ENCODE results near the gene MAN2C1.

Gene MAN2C1

GRCh38 chr15:75371901-75372688, 3.7 kb upstream of the MAN2C1 start:
- Histone ChIP-seq H3K36me3 (ENCODE audit: insufficient read depth, low read length) (peaks cover 59% of the 10 kb centered on the region), H3K9ac (ENCODE audit: insufficient read length) (no peak overlapping the region), H3K9me3 (ENCODE audit: low read depth, low read length) (no peaks in the 10 kb centered on the region), H3K4me3 (no peak overlapping the region), H3K27ac (no peak overlapping the region)
- DNase-seq (ENCODE audit: low read depth, low spot score): no peak
- TF ChIP-seq EZH2 (IDR thresholded peaks at IDR 0.05) (no peak), POLR2AphosphoS5 (IDR thresholded peaks at IDR 0.05; ENCODE audit: borderline replicate concordance, low read depth, low read length) (no peak), FOXP2 (optimal IDR thresholded peaks at IDR 0.05; ENCODE audit: control extremely low read depth, extremely low read length, insufficient read depth) (no peak)

GRCh38 chr15:75371486-75371885, 3.1 kb upstream of the MAN2C1 start:
- no peak for DNase-seq (ENCODE audit: low read depth, low spot score)
- peaks cover 59% of the 10 kb centered on the region for H3K36me3 ChIP-seq (ENCODE audit: insufficient read depth, low read length)

GRCh38 chr15:75369897-75370581, 1.6 kb upstream of the MAN2C1 start:
- Histone ChIP-seq H3K36me3 (ENCODE audit: insufficient read depth, low read length) (peaks cover 54% of the 10 kb centered on the region), H3K4me3 (no peak overlapping the region), H3K27ac (0 out of 2 replicates have a peak overlapping the region, but pooled peaks have one; percentile 19), H3K9ac (ENCODE audit: insufficient read length) (no peak overlapping the region), H3K9me3 (ENCODE audit: low read depth, low read length) (no peaks in the 10 kb centered on the region)
- TF ChIP-seq FOXP2 (optimal IDR thresholded peaks at IDR 0.05; ENCODE audit: control extremely low read depth, extremely low read length, insufficient read depth) (no peak), POLR2AphosphoS5 (IDR thresholded peaks at IDR 0.05; ENCODE audit: borderline replicate concordance, low read depth, low read length) (no peak), EZH2 (IDR thresholded peaks at IDR 0.05) (no peak)
- no peak for DNase-seq (ENCODE audit: low read depth, low spot score)

More at GRCh38 chr15:75371486-75371885, 3.1 kb upstream of the MAN2C1 start:
- TF ChIP-seq POLR2AphosphoS5 (IDR thresholded peaks at IDR 0.05; ENCODE audit: borderline replicate concordance, low read depth, low read length): no peak
- Histone ChIP-seq H3K9ac (ENCODE audit: insufficient read length) (no peak overlapping the region), H3K27ac (no peak overlapping the region; the same call in 1 of the 2 replicates), H3K4me3 (no peak overlapping the region), H3K9me3 (ENCODE audit: low read depth, low read length) (no peaks in the 10 kb centered on the region)

- Histone ChIP-seq H3K9me3 (ENCODE audit: low read depth, low read length) (no peaks in the 10 kb centered on the region), H3K36me3 (ENCODE audit: insufficient read depth, low read length) (peaks cover 46% of the 10 kb centered on the region), H3K4me3 (peak overlapping the region; percentile 99), H3K9ac (ENCODE audit: insufficient read length) (peak overlapping the region; percentile 97), H3K27ac (peak overlapping the region; percentile 93)
- TF ChIP-seq EZH2 (IDR thresholded peaks at IDR 0.05) (no peak), POLR2AphosphoS5 (IDR thresholded peaks at IDR 0.05; ENCODE audit: borderline replicate concordance, low read depth, low read length) (0 out of 2 replicates have a peak, but pooled peaks have one; percentile 2)
- DNase-seq (ENCODE audit: low read depth, low spot score): no peak
Observed at GRCh38 chr15:75368689-75369239, 357 bp upstream of the MAN2C1 start.

- Histone ChIP-seq H3K9ac (ENCODE audit: insufficient read length) (no peak overlapping the region), H3K27ac (no peak overlapping the region), H3K4me3 (peak overlapping the region; percentile 99), H3K9me3 (ENCODE audit: low read depth, low read length) (no peaks in the 10 kb centered on the region), H3K36me3 (ENCODE audit: insufficient read depth, low read length) (peaks cover 38% of the 10 kb centered on the region)
- no peak for TF ChIP-seq FOXP2 (optimal IDR thresholded peaks at IDR 0.05; ENCODE audit: control extremely low read depth, extremely low read length, insufficient read depth)
- TF ChIP-seq POLR2AphosphoS5 (IDR thresholded peaks at IDR 0.05; ENCODE audit: borderline replicate concordance, low read depth, low read length): no peak
- TF ChIP-seq EZH2 (IDR thresholded peaks at IDR 0.05): no peak
- no peak for DNase-seq (ENCODE audit: low read depth, low spot score)
Observed at GRCh38 chr15:75367406-75367912, 948 bp downstream of the MAN2C1 start.

GRCh38 chr15:75367006-75367405, 1.4 kb downstream of the MAN2C1 start:
- Histone ChIP-seq H3K9me3 (ENCODE audit: low read depth, low read length) (no peaks in the 10 kb centered on the region), H3K4me3 (no peak overlapping the region), H3K27ac (no peak overlapping the region), H3K36me3 (ENCODE audit: insufficient read depth, low read length) (peaks cover 37% of the 10 kb centered on the region), H3K9ac (ENCODE audit: insufficient read length) (no peak overlapping the region)
- TF ChIP-seq POLR2AphosphoS5 (IDR thresholded peaks at IDR 0.05; ENCODE audit: borderline replicate concordance, low read depth, low read length): no peak
- no peak for TF ChIP-seq FOXP2 (optimal IDR thresholded peaks at IDR 0.05; ENCODE audit: control extremely low read depth, extremely low read length, insufficient read depth)
- no peak for TF ChIP-seq EZH2 (IDR thresholded peaks at IDR 0.05)
- no peak for DNase-seq (ENCODE audit: low read depth, low spot score)

GRCh38 chr15:75366163-75366562, 2.2 kb downstream of the MAN2C1 start:
- Histone ChIP-seq H3K36me3 (ENCODE audit: insufficient read depth, low read length) (peaks cover 29% of the 10 kb centered on the region), H3K9me3 (ENCODE audit: low read depth, low read length) (no peaks in the 10 kb centered on the region), H3K9ac (ENCODE audit: insufficient read length) (no peak overlapping the region), H3K27ac (no peak overlapping the region), H3K4me3 (no peak overlapping the region)
- TF ChIP-seq EZH2 (IDR thresholded peaks at IDR 0.05): no peak
- no peak for TF ChIP-seq FOXP2 (optimal IDR thresholded peaks at IDR 0.05; ENCODE audit: control extremely low read depth, extremely low read length, insufficient read depth)
- no peak for TF ChIP-seq POLR2AphosphoS5 (IDR thresholded peaks at IDR 0.05; ENCODE audit: borderline replicate concordance, low read depth, low read length)
- DNase-seq (ENCODE audit: low read depth, low spot score): no peak

GRCh38 chr15:75364881-75365280, 3.5 kb downstream of the MAN2C1 start:
- Histone ChIP-seq H3K27ac (no peak overlapping the region), H3K9ac (ENCODE audit: insufficient read length) (no peak overlapping the region), H3K36me3 (ENCODE audit: insufficient read depth, low read length) (peaks cover 22% of the 10 kb centered on the region; the same call in 1 of the 2 replicates), H3K9me3 (ENCODE audit: low read depth, low read length) (no peaks in the 10 kb centered on the region), H3K4me3 (no peak overlapping the region)
- TF ChIP-seq POLR2AphosphoS5 (IDR thresholded peaks at IDR 0.05; ENCODE audit: borderline replicate concordance, low read depth, low read length): no peak
- TF ChIP-seq FOXP2 (optimal IDR thresholded peaks at IDR 0.05; ENCODE audit: control extremely low read depth, extremely low read length, insufficient read depth): no peak
- no peak for TF ChIP-seq EZH2 (IDR thresholded peaks at IDR 0.05)
- no peak for DNase-seq (ENCODE audit: low read depth, low spot score)
